Fibroblast of peridontal ligament (primary cell): ENCODE measurements around the gene ZCCHC7.

Experiments used
- DNase-seq: peaks from one replicate; pipeline ENCODE4 v3.0.0-alpha.2; 2010; ENCODE audit errors: extremely low read depth

The ZCCHC7 gene

GRCh38 chr9:37405350-37405749 is 285.0 kb downstream of the ZCCHC7 start:
- DNase-seq = no peak

GRCh38 chr9:37405764-37406380 is 285.5 kb downstream of the ZCCHC7 start:
- DNase-seq = no peak

- no peak for DNase-seq
Observed at GRCh38 chr9:37406603-37407401, 286.4 kb downstream of the ZCCHC7 start.

GRCh38 chr9:37407468-37407867 is 287.1 kb downstream of the ZCCHC7 start:
- no peak for DNase-seq
